ENCODE results near the gene SNCB.

- TF ChIP-seq ZNF425 (CRISPR knock-in tag; conservative IDR thresholded peaks at IDR 0.05) (no peak), AFF4 (CRISPR knock-in tag; IDR thresholded peaks at IDR 0.05; ENCODE audit: borderline replicate concordance) (no peak), CTCF (IDR thresholded peaks at IDR 0.05) (no peak), CREB1 (CRISPR knock-in tag; IDR thresholded peaks at IDR 0.05) (no peak), MAX (CRISPR knock-in tag; IDR thresholded peaks at IDR 0.05) (no peak)
These were observed 33.2 kb upstream of the SNCB start for GRCh38 chr5:176663566-176663965.
